Skin epidermis (tissue), 12 donors: Measurements from ENCODE around the gene AGAP1.

Source experiments
- H3K27ac ChIP-seq, 21 experiments: fragments of 200-600 bp; sonication (generic) in 11 of 21; one replicate each; pipeline ENCODE4 v1.5.0; 2020; ENCODE audit warnings: mild to moderate bottlenecking in 3 of 21, inconsistent platforms in 2 of 21, moderate library complexity in 2 of 21
- H3K4me3 ChIP-seq, 7 experiments: fragments of 200-600 bp; sonication (generic) in 2 of 7; one replicate each; pipeline ENCODE4 v1.5.0; 2020; ENCODE audit warnings: inconsistent platforms in 2 of 7, mild to moderate bottlenecking in 2 of 7, moderate library complexity in 1 of 7

The AGAP1 gene

GRCh38 chr2:235493775-235494715, at the start of gene AGAP1:
AGAP1 (plus strand) TSS chr2:235494043.
- peak within 1 kb of the TSS in 19 of 21 experiments; percentile 43 to 88 (median 59) for H3K27ac ChIP-seq
- H3K4me3 ChIP-seq, result peak within 1 kb of the TSS; percentile 38 to 57 (median 49)

- Histone ChIP-seq H3K4me3 (no peak overlapping the region), H3K27ac (no peak overlapping the region)
Observed at GRCh38 chr2:235444101-235444597, 49.7 kb upstream of the AGAP1 start.

DNA sequence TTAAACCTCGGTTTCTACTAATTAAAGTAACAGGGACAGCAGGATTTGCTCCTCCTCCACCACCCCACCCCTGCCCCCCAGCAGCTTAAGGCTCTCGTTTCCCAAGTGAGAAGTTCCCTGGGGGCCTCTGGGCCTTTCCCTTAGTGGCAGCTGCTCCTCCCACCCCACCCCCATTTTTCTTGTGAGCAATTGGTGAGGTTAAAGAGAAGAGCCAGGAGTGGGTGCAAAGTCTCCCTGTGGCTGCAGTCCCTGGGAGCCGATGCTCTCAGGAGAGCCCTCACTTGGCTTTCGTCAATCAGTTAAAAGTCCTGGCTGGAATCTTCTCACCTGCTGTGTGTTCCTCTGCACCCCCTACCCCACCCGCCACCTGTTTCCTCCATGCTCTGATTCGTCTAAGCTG, 48.7 kb upstream of the AGAP1 start:
- no peak overlapping the region for H3K27ac ChIP-seq
- no peak overlapping the region for H3K4me3 ChIP-seq

GRCh38 chr2:235446082-235446481, 47.8 kb upstream of the AGAP1 start:
- H3K27ac ChIP-seq, result no peak overlapping the region
- H3K4me3 ChIP-seq, result no peak overlapping the region

DNA sequence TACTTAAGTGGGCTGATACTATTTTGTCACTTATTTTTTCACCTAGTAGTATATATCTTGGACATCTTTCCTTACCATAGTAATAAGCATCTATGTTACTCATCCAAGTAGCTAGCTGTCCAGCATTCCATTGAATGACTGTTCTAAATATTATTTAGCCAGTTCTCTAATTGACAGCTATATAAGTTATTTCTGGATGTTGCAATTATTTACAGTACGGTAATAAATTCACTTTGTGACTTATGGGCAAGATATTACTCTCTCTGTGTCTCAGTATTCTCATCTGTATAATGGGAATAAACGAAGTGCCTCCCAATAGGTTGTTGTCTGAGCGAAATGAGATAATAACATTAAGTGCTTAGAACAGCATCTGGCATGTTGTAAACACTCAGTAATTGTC, 46.6 kb upstream of the AGAP1 start:
- Histone ChIP-seq H3K4me3 (no peak overlapping the region), H3K27ac (no peak overlapping the region)

- H3K27ac ChIP-seq, result no peak overlapping the region
- no peak overlapping the region for H3K4me3 ChIP-seq
Observed at GRCh38 chr2:235449568-235449967, 44.3 kb upstream of the AGAP1 start.

DNA sequence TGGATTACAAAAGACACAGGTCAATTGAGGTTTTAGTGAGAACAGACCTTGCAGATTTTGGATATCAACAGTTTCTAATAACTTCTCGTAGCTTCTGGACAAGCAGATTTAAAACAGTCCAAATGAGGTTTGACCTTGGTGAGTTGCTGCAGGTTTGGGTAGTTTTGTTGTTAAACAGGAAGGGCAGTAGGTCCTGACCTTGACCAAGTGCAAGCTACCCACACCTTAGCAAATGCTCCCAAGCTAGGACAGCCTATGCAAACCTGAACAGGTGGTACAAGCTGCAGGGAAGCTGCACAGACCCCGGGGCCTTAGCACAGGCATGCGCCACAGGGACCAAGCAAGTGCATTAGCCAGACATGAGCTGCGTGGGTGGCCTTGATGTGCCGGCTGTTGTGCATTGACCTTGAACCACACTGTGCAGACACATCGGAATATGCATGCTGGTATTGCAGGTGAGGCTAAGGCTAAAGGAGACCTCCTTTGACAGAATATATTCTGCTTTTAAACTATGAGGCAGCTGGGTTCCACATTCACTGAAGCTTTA, 40.2 kb upstream of the AGAP1 start:
- Histone ChIP-seq H3K27ac (no peak overlapping the region), H3K4me3 (no peak overlapping the region)

DNA sequence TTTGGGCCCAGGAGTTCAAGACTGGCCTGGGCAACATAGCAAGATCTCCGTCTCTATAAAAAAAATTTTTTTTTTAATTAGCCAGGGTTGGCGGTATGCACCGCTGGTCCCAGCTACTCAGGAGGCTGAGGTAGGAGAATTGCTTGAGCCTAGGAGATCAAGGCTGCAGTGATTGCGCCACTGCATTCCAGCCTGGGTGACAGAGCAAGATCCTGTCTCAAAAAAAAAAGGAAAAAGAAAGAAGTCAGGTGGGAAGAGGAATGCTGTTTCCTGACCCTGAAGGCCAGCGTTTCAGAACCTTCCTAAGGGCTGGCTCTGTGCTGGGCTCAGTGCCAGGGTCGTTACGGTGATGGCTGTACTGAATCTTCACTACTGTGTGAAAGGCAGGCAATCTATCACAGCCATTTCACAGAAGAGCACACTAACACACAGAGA, 35.0 kb upstream of the AGAP1 start:
- no peak overlapping the region for H3K4me3 ChIP-seq
- no peak overlapping the region for H3K27ac ChIP-seq

DNA sequence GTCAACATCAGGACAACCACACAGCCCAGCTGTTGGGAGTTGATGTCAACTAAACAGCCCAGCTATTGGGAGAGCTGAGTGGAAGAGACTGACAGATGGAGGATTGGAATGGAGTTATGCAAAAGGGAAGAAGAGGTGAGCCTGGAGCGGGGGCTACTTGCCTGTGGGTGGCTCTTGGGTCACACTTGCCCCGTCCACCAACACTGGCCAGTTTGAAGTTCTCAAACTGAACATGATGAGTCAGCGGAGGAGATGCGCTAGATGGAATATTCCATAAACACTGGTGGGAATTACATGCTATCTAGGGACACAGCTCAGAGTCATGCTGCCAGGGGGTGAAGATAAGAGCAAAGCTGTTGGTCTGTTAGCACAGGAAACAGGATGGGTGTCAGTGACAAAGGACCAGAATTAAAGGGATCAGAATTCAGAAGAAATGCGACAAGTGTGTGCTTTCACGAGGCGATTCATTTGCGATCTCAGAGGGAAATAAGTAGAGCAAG, 33.2 kb upstream of the AGAP1 start:
- Histone ChIP-seq H3K4me3 (no peak overlapping the region), H3K27ac (no peak overlapping the region)

DNA sequence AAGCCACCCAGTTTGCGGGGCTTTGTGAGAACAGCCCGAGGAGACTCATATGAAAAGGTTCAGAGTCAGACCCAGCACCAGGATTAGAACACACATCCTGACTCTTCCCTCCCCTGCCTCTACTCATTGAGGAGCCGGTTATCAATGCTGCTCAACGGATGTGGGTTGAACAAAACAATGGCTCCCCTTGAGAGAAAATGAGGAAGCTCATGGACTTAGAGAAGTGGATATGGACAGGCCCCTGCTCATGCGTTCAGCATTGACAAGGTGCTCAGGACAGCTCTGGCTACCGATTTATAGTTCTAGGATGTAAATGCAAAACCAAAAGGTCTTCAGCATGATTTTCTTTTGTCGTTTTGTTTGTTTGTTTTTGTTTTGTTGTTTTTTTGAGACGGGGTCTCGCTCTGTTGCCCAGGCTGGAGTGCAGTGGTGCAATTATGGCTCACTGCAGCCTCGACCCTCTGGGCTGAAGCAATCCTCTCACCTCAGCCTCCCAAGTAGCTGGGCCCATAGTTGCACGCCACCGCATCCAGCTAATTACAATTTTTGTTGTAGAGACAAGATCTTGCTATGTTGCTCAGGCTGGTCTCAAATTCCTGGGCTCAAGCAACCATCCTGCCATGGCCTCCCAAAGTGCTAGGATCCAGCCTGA, 32.0 kb upstream of the AGAP1 start:
- H3K27ac ChIP-seq, result no peak overlapping the region

DNA sequence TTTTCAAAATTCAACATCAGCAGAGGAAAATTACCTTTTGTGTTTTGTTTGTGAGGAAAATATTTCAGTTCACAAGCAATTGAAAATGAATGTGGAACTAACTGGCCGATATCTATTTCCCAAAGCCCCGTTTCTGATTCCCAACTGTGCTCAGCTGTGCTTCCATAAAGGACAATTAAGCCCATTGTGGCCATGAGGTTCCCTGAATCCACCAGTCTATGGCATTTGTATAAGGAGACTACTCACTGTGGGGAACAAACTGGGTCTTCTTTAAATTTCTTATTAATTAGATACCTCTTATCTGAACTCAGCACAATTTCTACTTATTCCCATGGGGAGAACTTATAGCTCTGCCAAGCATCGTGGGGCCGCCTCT, 31.4 kb upstream of the AGAP1 start:
- H3K27ac ChIP-seq, result no peak overlapping the region
- H3K4me3 ChIP-seq, result no peak overlapping the region

More for the DNA sequence above, 32.0 kb upstream of the AGAP1 start:
- H3K4me3 ChIP-seq, result no peak overlapping the region

GRCh38 chr2:235463893-235464292, 29.9 kb upstream of the AGAP1 start:
- no peak overlapping the region for H3K27ac ChIP-seq
- no peak overlapping the region for H3K4me3 ChIP-seq

DNA sequence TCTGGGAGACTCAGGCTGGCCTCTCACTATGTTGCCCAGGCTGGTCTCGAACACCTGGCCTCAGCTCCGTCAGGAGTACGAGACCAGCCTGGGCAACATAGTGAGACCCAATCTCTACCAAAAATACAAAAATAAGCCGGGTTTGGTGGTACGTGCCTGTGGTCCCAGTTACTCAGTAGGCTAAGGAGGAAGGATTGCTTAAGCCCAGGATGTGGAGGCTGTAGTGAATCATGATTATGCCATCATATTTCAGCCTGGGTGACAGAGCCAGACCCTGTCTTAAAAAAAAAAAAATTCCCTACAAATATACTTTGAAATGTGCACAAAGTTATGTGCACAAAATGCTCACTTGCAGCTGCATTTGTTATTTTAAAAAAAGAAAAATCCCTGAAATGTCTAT, 26.3 kb upstream of the AGAP1 start:
- Histone ChIP-seq H3K27ac (no peak overlapping the region), H3K4me3 (no peak overlapping the region)

DNA sequence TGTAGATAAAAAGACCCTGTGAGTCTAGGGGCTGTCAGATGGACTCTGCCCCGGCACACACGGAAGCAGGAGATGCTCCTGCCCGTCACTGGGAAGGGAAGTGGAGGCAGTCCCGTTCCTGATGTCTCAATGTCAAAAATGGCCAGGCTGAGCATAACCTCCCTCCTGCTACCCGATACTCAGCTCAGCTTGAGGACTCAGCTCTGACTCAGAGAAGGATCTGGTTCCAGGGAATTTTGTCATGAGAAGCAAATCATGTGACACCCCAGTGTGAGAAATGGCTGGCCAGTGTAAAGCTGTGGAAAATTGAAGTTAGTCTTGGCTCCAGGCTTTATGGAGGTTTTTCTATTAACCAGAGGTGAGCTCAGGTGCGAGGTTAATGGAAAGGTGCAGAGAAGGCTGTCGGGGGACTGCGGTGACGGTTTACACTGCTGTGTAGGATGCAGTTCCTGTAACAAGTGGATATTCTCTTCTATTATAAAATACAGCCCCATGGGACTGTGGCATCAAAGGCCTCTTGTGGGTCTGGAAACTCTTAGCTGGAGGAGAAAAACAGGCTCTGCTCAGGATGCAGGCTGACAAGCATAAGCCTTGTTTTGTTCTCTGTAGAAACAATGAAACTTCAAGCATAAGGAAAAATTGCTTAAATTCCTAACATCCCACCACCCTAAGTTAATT, 24.7 kb upstream of the AGAP1 start:
- Histone ChIP-seq H3K27ac (peak overlapping the region in 6 of 21 experiments; percentile 1 to 70 (median 25)), H3K4me3 (no peak overlapping the region)

GRCh38 chr2:235471186-235471747, 22.6 kb upstream of the AGAP1 start:
- Histone ChIP-seq H3K4me3 (no peak overlapping the region), H3K27ac (no peak overlapping the region)

DNA sequence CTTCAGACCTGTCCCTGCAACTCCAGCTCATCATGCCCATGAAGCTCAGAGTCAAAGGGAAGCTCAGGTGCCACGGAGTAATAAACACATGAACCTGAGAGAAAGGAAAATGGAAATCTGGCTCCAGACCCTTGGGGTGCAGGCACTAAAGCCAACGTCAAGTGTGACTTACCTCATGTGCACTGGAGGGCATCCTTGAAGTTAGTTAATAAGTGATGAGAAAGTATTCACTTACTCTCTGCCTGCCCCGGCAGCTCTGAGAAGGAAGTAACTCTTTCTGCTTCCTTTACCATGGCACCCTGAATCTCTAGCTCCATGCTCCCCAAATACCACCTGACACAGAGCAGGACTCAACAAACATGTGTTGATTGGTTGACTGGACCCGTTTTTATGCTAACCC, 21.4 kb upstream of the AGAP1 start:
- no peak overlapping the region for H3K4me3 ChIP-seq
- H3K27ac ChIP-seq, result no peak overlapping the region

GRCh38 chr2:235478609-235479008, 15.2 kb upstream of the AGAP1 start:
- H3K4me3 ChIP-seq, result no peak overlapping the region
- no peak overlapping the region for H3K27ac ChIP-seq

DNA sequence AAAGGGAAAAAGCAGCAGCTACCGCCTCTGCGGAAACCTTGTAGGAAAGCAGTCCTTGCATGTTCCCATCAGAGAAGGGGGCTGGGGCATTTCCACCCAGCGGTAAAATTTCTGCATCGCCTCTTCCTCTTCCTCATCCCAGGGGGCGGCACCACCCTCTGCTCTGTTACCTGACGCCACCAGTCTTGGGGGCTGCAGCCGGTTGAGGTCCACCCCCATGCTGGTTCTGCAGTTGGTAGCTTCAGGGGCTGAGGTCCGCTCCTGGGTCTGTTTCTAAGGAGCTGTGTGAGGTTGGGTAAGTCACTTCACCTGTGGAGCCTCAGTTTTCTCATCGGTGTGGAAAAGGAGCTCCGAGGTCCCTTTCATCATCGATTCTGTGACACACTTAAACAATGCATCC, 14.2 kb upstream of the AGAP1 start:
- no peak overlapping the region for H3K4me3 ChIP-seq
- H3K27ac ChIP-seq, result no peak overlapping the region

DNA sequence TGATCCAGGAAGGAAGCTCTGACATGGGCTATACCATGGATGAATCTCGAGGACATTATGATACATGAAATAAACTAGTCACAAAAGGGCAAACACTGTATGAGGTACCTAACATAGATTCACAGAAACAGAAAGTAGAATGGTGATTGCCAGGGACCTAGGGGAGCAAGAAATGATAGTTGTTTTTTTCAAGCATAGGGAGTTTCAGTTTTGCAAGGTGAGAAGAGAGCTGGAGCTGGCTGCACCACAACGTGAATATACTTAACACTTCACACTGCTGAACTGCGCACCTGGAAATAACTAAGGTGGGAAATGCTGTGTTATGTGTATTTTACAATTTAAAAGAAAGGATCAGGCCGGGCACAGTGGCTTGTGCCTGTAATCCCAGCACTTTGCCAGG, 13.2 kb upstream of the AGAP1 start:
- Histone ChIP-seq H3K4me3 (no peak overlapping the region), H3K27ac (no peak overlapping the region)

- H3K4me3 ChIP-seq, result no peak overlapping the region
- no peak overlapping the region for H3K27ac ChIP-seq
Observed at GRCh38 chr2:235483313-235483712, 10.5 kb upstream of the AGAP1 start.
